Thyroid gland (tissue), 4 donors: Measurements from ENCODE around the gene IL6R.

Experiments used
- POLR2A ChIP-seq, 2 donors: fragments of 450-650 bp; IDR thresholded peaks; one replicate each; pipeline ENCODE4 v1.6.1; 2017; ENCODE audit warnings: antibody characterized with exemption in 2 of 2, mild to moderate bottlenecking in 2 of 2, moderate library complexity in 1 of 2
- TF ChIP-seq, protein P1 (sequence below), 6 experiments: fragments of 200-600 bp in 3 of 6; fragments of 450-650 bp in 3 of 6; sonication (generic) in 3 of 6; IDR thresholded peaks; one replicate each; pipeline ENCODE4 v1.5.1; 2016 to 2019; ENCODE audit warnings: antibody characterized with exemption in 6 of 6, mild to moderate bottlenecking in 2 of 6, inconsistent platforms in 1 of 6, moderate library complexity in 1 of 6

DNA sequence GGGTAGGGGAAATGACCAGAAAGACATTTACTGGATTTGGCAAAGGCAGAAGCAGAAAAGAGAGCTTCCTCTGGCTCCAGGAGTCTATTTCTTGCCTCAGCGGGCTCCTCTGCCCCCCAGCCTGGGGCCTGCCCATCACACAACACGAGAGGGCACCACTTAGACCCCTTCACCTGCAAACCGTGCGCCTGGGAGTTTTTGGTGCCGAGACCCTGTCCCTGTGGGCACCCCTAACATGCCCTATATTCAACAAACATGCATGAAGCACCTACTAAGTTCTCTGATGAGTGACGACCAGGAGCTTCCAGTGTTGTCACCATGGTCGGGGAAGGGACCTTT is 18.8 kb downstream of the IL6R start:
- TF ChIP-seq, protein P1, sequence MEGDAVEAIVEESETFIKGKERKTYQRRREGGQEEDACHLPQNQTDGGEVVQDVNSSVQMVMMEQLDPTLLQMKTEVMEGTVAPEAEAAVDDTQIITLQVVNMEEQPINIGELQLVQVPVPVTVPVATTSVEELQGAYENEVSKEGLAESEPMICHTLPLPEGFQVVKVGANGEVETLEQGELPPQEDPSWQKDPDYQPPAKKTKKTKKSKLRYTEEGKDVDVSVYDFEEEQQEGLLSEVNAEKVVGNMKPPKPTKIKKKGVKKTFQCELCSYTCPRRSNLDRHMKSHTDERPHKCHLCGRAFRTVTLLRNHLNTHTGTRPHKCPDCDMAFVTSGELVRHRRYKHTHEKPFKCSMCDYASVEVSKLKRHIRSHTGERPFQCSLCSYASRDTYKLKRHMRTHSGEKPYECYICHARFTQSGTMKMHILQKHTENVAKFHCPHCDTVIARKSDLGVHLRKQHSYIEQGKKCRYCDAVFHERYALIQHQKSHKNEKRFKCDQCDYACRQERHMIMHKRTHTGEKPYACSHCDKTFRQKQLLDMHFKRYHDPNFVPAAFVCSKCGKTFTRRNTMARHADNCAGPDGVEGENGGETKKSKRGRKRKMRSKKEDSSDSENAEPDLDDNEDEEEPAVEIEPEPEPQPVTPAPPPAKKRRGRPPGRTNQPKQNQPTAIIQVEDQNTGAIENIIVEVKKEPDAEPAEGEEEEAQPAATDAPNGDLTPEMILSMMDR (IDR thresholded peaks at IDR 0.05): no peak
- no peak for TF ChIP-seq POLR2A (IDR thresholded peaks at IDR 0.05)
